Measurements from ENCODE around the gene RNU7-1.

GRCh38 chr12:6959058-6959804, 15.6 kb downstream of the RNU7-1 start:
- TF ChIP-seq CTCF (IDR thresholded peaks at IDR 0.05) (no peak), EZH2 (IDR thresholded peaks at IDR 0.05; ENCODE audit: borderline replicate concordance, insufficient read depth, low read depth, low read length, poor library complexity, severe bottlenecking) (no peak)

Measured in B cell (primary cell).